Skeletal muscle cell (primary cell): ENCODE measurements around the gene PORCN.
"Not testable (repeated sequence)": the region's sequence is repeated elsewhere in the genome, so short reads cannot be mapped to it uniquely, and the experiment has no call there.

Experiments used
- DNase-seq: peaks from one replicate; pipeline ENCODE4 v3.0.0-alpha.2; 2010; ENCODE audit warnings: low read depth
- H3K4me3 ChIP-seq: 2 replicates; pipeline ENCODE4 v1.5.1; 2011; ENCODE audit warnings: low read depth, mild to moderate bottlenecking, control low read depth, low read length, moderate library complexity

Gene PORCN

GRCh38 chrX:48507246-48507645 is 1.5 kb upstream of the PORCN start:
- DNase-seq, result no peak
- H3K4me3 ChIP-seq, result no peak overlapping the region

- H3K4me3 ChIP-seq, result peak overlapping the region; percentile 69
- DNase-seq, result no peak
Measured at GRCh38 chrX:48509245-48509590, 426 bp downstream of the PORCN start.

GRCh38 chrX:48509619-48510018 is 827 bp downstream of the PORCN start:
- H3K4me3 ChIP-seq, result peak overlapping the region; percentile 69
- DNase-seq, result no peak

GRCh38 chrX:48511560-48511959 is 2.8 kb downstream of the PORCN start:
- no peak overlapping the region for H3K4me3 ChIP-seq
- no peak for DNase-seq

GRCh38 chrX:48512371-48512935 is 3.7 kb downstream of the PORCN start:
- H3K4me3 ChIP-seq, result no peak overlapping the region

GRCh38 chrX:48513670-48514069 is 4.9 kb downstream of the PORCN start:
- DNase-seq, result no peak
- H3K4me3 ChIP-seq, result no peak overlapping the region

More at GRCh38 chrX:48512371-48512935, 3.7 kb downstream of the PORCN start:
- DNase-seq, result no peak

- no peak overlapping the region for H3K4me3 ChIP-seq
- no peak for DNase-seq
Measured at GRCh38 chrX:48514126-48514806, 5.5 kb downstream of the PORCN start.

GRCh38 chrX:48514868-48515460 is 6.2 kb downstream of the PORCN start:
- no peak overlapping the region for H3K4me3 ChIP-seq
- no peak for DNase-seq

- no peak overlapping the region for H3K4me3 ChIP-seq
- no peak for DNase-seq
Measured at GRCh38 chrX:48515842-48516241, 7.0 kb downstream of the PORCN start.

- no peak for DNase-seq
Measured at GRCh38 chrX:48516285-48516684, 7.5 kb downstream of the PORCN start.

GRCh38 chrX:48516987-48517386 is 8.2 kb downstream of the PORCN start:
- DNase-seq, result no peak
- no peak overlapping the region for H3K4me3 ChIP-seq

More at GRCh38 chrX:48516285-48516684, 7.5 kb downstream of the PORCN start:
- H3K4me3 ChIP-seq, result no peak overlapping the region

GRCh38 chrX:48519481-48519880 is 10.7 kb downstream of the PORCN start:
- H3K4me3 ChIP-seq, DNase-seq: not testable (repeated sequence)

- no peak for DNase-seq
- no peak overlapping the region for H3K4me3 ChIP-seq
Measured at GRCh38 chrX:48520455-48520854, 11.7 kb downstream of the PORCN start.

- no peak for DNase-seq
- H3K4me3 ChIP-seq, result peak overlapping the region; percentile 63
Measured at GRCh38 chrX:48520976-48521352, 12.2 kb downstream of the PORCN start.

- peak within 1 kb of the TSS; percentile 63 for H3K4me3 ChIP-seq
- DNase-seq, result no peak
Measured at GRCh38 chrX:48521353-48522243, 12.8 kb downstream of the PORCN start, which contains the start of gene EBP. EBP (plus strand) TSS chrX:48521808; CDS start chrX:48523772, 1,964 bp downstream.

GRCh38 chrX:48522291-48522690 is 13.5 kb downstream of the PORCN start:
- no peak for DNase-seq
- peak overlapping the region; percentile 63 for H3K4me3 ChIP-seq

GRCh38 chrX:48523682-48524081 is 14.9 kb downstream of the PORCN start:
- no peak for DNase-seq
- H3K4me3 ChIP-seq, result no peak overlapping the region

- not testable (repeated sequence) for DNase-seq, H3K4me3 ChIP-seq
Measured at GRCh38 chrX:48525853-48526252, 17.1 kb downstream of the PORCN start.

GRCh38 chrX:48530736-48531135 is 21.9 kb downstream of the PORCN start:
- no peak for DNase-seq
- no peak overlapping the region for H3K4me3 ChIP-seq

- no peak overlapping the region for H3K4me3 ChIP-seq
- no peak for DNase-seq
Measured at GRCh38 chrX:48531358-48531959, 22.7 kb downstream of the PORCN start.
